Endothelial cell of umbilical vein (primary cell): ENCODE data around the gene CAV1. TPM values are rescaled to one million over a fixed set of nuclear protein-coding genes. Genes with fewer than 3 reads are reported as not detected.
A peak's percentile ranks its signal among the peaks of the same experiment; 100 is the strongest.

ENCODE experiments used
- BruUV-seq: library from RNA; stranded (reverse); fragments of 400-500 nt; replicated peaks from 2 replicates; lab custom pipeline; 2021; lab: Mats Ljungman, UMichigan
- CTCF ChIA-PET: fragments of 300-600, 350-600 bp; sonication (Branson Sonifier 250); formaldehyde crosslinking; loops from one replicate; lab custom pipeline; 2021; ENCODE audit warnings: antibody characterized with exemption, inconsistent platforms; lab: Charles Lee
- POLR2A ChIA-PET: fragments of 300-600, 350-600 bp; sonication (Branson Sonifier 250); formaldehyde crosslinking; loops from one replicate; lab custom pipeline; 2021; ENCODE audit warnings: antibody characterized with exemption, inconsistent platforms; lab: Charles Lee
- DNase-seq: peaks from one replicate; pipeline ENCODE4 v3.0.0-alpha.2; 2011; ENCODE audit warnings: low read depth, low spot score
- FAIRE-seq: peaks from 2 replicates; lab custom pipeline; 2011; peaks lifted over from hg19 to GRCh38; lab: Jason Lieb, UNC
- H2AFZ ChIP-seq: 2 replicates; pipeline ENCODE4 v1.6.0; 2012; ENCODE audit warnings: low read depth, low read length, control low read depth, inconsistent platforms
- H3K27ac ChIP-seq: 2 replicates; pipeline ENCODE4 v1.5.1; 2011; ENCODE audit warnings: low read depth, mild to moderate bottlenecking, control low read depth, low read length, moderate library complexity; ENCODE audit not compliant: insufficient read depth
- H3K27me3 ChIP-seq, 2 experiments: 2 replicates each; pipeline versions ENCODE4 v1.6.0 to v1.6.1; 2011; ENCODE audit warnings: low read length in 2 of 2, mixed read lengths in 1 of 2; ENCODE audit not compliant: control insufficient read depth in 2 of 2, insufficient read depth in 2 of 2
- H3K36me3 ChIP-seq, 2 experiments: 2 replicates in 1 of 2; 3 replicates in 1 of 2; pipeline ENCODE4 v1.5.1; 2011; ENCODE audit warnings: low read length in 2 of 2, mild to moderate bottlenecking in 1 of 2, moderate library complexity in 1 of 2; ENCODE audit not compliant: control insufficient read depth in 2 of 2, insufficient read depth in 2 of 2; ENCODE audit errors: extremely low read depth in 1 of 2
- H3K4me1 ChIP-seq: 3 replicates; pipeline ENCODE4 v1.5.1; 2011; ENCODE audit warnings: mild to moderate bottlenecking, low read length; ENCODE audit not compliant: control insufficient read depth, insufficient read depth; ENCODE audit errors: extremely low read depth
- H3K4me2 ChIP-seq: 2 replicates; pipeline ENCODE4 v1.6.1; 2011; ENCODE audit warnings: low read length, control low read depth, mixed read lengths; ENCODE audit not compliant: insufficient read depth
- H3K4me3 ChIP-seq, 3 experiments: fragments of 200-600 bp in 1 of 3; sonication (generic), shearing (Covaris generic) in 1 of 3; replicated peaks in 1 of 3; 2 replicates each; pipeline ENCODE4 v1.5.1; 2011 to 2016; ENCODE audit warnings: control low read depth in 3 of 3, low read length in 3 of 3, mild to moderate bottlenecking in 2 of 3, inconsistent platforms in 1 of 3, low read depth in 1 of 3, moderate library complexity in 1 of 3; ENCODE audit not compliant: insufficient read depth in 1 of 3
- H3K79me2 ChIP-seq: 2 replicates; pipeline ENCODE4 v1.6.0; 2012; ENCODE audit warnings: low read length, inconsistent platforms; ENCODE audit not compliant: control insufficient read depth, insufficient read depth
- H3K9ac ChIP-seq: replicated peaks from 2 replicates; pipeline ENCODE3; 2011; ENCODE audit warnings: low read length, control low read depth; ENCODE audit not compliant: insufficient read depth; ENCODE audit errors: extremely low read depth
- H3K9me1 ChIP-seq: replicated peaks from 3 replicates; pipeline ENCODE4 v1.6.0; 2011; ENCODE audit warnings: mild to moderate bottlenecking, low read length; ENCODE audit not compliant: control insufficient read depth, insufficient read depth; ENCODE audit errors: extremely low read depth
- H3K9me3 ChIP-seq: replicated peaks from 2 replicates; pipeline ENCODE4 v1.5.1; 2012; ENCODE audit warnings: low read length, inconsistent platforms; ENCODE audit not compliant: control insufficient read depth, insufficient read depth
- H4K20me1 ChIP-seq: replicated peaks from 2 replicates; pipeline ENCODE3; 2011; ENCODE audit warnings: mild to moderate bottlenecking, low read length; ENCODE audit not compliant: control insufficient read depth, insufficient read depth; ENCODE audit errors: extremely low read depth
- CTCF ChIP-seq, 2 donors: IDR thresholded peaks; 1 replicate in 1 of 2; 2 replicates in 1 of 2; pipeline ENCODE4 v1.5.1; 2011; ENCODE audit warnings: low read length in 2 of 2, mild to moderate bottlenecking in 2 of 2, moderate library complexity in 2 of 2, control low read depth in 1 of 2, inconsistent platforms in 1 of 2, low read depth in 1 of 2; ENCODE audit not compliant: insufficient read depth in 1 of 2; ENCODE audit errors: extremely low read depth in 1 of 2
- POLR2AphosphoS5 ChIP-seq: IDR thresholded peaks from 2 replicates; pipeline ENCODE4 v1.6.1; 2012; ENCODE audit warnings: low read depth, mild to moderate bottlenecking, control low read depth, low read length, moderate library complexity; ENCODE audit not compliant: insufficient read depth
- dilution Hi-C: fragments of 300-500 bp; cut with MboI; formaldehyde crosslinking; loops from one replicate; pipeline ENCODE4 v1.15.0; 2019; ENCODE audit warnings: low sequenced_read_pairs; ENCODE audit not compliant: extremely low pct_ligation_motif_present
- intact Hi-C: fragments of 100-400 bp; cut with micrococcal nuclease; formaldehyde crosslinking; loops from one replicate; pipeline ENCODE4 v1.10.0; 2022
- polyA plus RNA-seq, 4 experiments: library from polyadenylated mRNA; depleted of rRNA in 3 of 4; stranded (reverse) in 3 of 4; unstranded in 1 of 4; fragments of >200 nt; gene quantifications; 2 replicates each; pipeline versions ENCODE4 v1.2.1 to v1.2.3, GENCODE V29; 2011 to 2012; ENCODE audit warnings: missing spikeins in 1 of 4
- total RNA-seq: library from RNA; stranded (reverse); gene quantifications from 2 replicates; pipeline ENCODE4 v1.2.3, GENCODE V29; 2021

CAV1 gene
- total and polyA plus RNA-seq, 2 donors (not counting 3 experiments of a cell fraction or from before 2014, with no cell fraction given): 1,483 to 3,129 TPM

GRCh38 chr7:116588641-116589594 is 64.1 kb downstream of the CAV1 start:
- no peaks in the 10 kb centered on the region for H3K79me2 ChIP-seq
- H3K9me3 ChIP-seq: no peaks in the 10 kb centered on the region
- no peak overlapping the region for H3K4me3 ChIP-seq
- no peaks in the 10 kb centered on the region for H4K20me1 ChIP-seq
- H3K9me1 ChIP-seq: no peaks in the 10 kb centered on the region
- H2AFZ ChIP-seq: peak overlapping the region; percentile 16
- H3K27ac ChIP-seq: peak overlapping the region; percentile 42
- peak; percentile 24 for FAIRE-seq
- dilution Hi-C loops (no loop called here), intact Hi-C loops (loop anchor here (1.0 to 2.0 kb wide), 7 partner anchors 62 to 416 kb away; no protein-coding TSS in a partner anchor)
- CTCF ChIA-PET: interaction anchor here (0.5 to 2.8 kb wide), 86 partner anchors 9 to 473 kb away, joined by 3 to 144 read pairs (median 5); partner anchors contain the start of genes CAV1 and CAV2
- no peaks in the 10 kb centered on the region for H3K36me3 ChIP-seq
- POLR2A ChIA-PET: interaction anchor here (0.6 to 1.0 kb wide), 4 partner anchors 62 to 357 kb away, joined by 3 to 5 read pairs (median 3); no protein-coding TSS in a partner anchor
- H3K27me3 ChIP-seq: no peaks in the 10 kb centered on the region
- TF ChIP-seq POLR2AphosphoS5 (no peak), CTCF (IDR thresholded peaks at IDR 0.05; ENCODE audit: extremely low read depth in 1 of 2, insufficient read depth in 1 of 2, low read depth in 1 of 2, low read length in 2 of 2) (peak; percentile 10 to 27)
- peak overlapping the region; percentile 7 for H3K9ac ChIP-seq
- H3K4me2 ChIP-seq: peak overlapping the region; percentile 35
- BruUV-seq: no TSS peak
- DNase-seq: peak; percentile 85
- peaks cover 38% of the 10 kb centered on the region for H3K4me1 ChIP-seq
